DND-41 (cell line): ENCODE results near the gene RBMS3.

Source experiments
- ATAC-seq: fragments of 200-7000 bp; cut with Tn5 transposase; 3 replicates; pipeline ENCODE4 v1.9.1; 2021; ENCODE audit warnings: low read depth; ENCODE audit not compliant: insufficient read depth
- DNase-seq: peaks from one replicate; pipeline ENCODE4 v3.0.0-alpha.2; 2020
- H2AFZ ChIP-seq: 2 replicates; pipeline ENCODE4 v1.6.0; 2012; ENCODE audit warnings: low read depth, low read length
- H3K27ac ChIP-seq: 2 replicates; pipeline ENCODE4 v1.5.1; 2012; ENCODE audit warnings: low read length, inconsistent platforms
- H3K27me3 ChIP-seq: fragments of 200-600 bp; sonication (generic); 2 replicates; pipeline ENCODE4 v1.6.0; 2012; ENCODE audit warnings: low read length, mild to moderate bottlenecking, inconsistent platforms; ENCODE audit not compliant: insufficient read depth, poor library complexity
- H3K36me3 ChIP-seq: 2 replicates; pipeline ENCODE4 v1.5.1; 2012; ENCODE audit warnings: low read length, inconsistent platforms; ENCODE audit not compliant: insufficient read depth
- H3K4me1 ChIP-seq: 2 replicates; pipeline ENCODE4 v1.5.1; 2012; ENCODE audit warnings: mild to moderate bottlenecking, low read length; ENCODE audit not compliant: insufficient read depth
- H3K4me2 ChIP-seq: 2 replicates; pipeline ENCODE4 v1.6.0; 2012; ENCODE audit warnings: mild to moderate bottlenecking, moderate library complexity, low read length, inconsistent platforms; ENCODE audit not compliant: insufficient read depth
- H3K4me3 ChIP-seq, 2 experiments: fragments of 200-600 bp in 1 of 2; shearing (Covaris generic) in 1 of 2; 2 replicates each; pipeline ENCODE4 v1.5.1; 2012 to 2016; ENCODE audit warnings: inconsistent platforms in 2 of 2, low read length in 2 of 2, mild to moderate bottlenecking in 2 of 2, low read depth in 1 of 2, moderate library complexity in 1 of 2
- H3K79me2 ChIP-seq: 2 replicates; pipeline ENCODE4 v1.6.0; 2012; ENCODE audit warnings: low read length, inconsistent platforms; ENCODE audit not compliant: insufficient read depth
- H3K9ac ChIP-seq: 2 replicates; pipeline ENCODE4 v1.6.0; 2012; ENCODE audit warnings: low read depth, mild to moderate bottlenecking, inconsistent platforms, low read length, moderate library complexity
- H3K9me3 ChIP-seq: 2 replicates; pipeline ENCODE4 v1.5.1; 2012; ENCODE audit warnings: low read length, moderate library complexity, mild to moderate bottlenecking, inconsistent platforms; ENCODE audit not compliant: insufficient read depth, severe bottlenecking
- H4K20me1 ChIP-seq: 2 replicates; pipeline ENCODE4 v1.6.0; 2012; ENCODE audit warnings: low read length; ENCODE audit not compliant: insufficient read depth
- CTCF ChIP-seq: IDR thresholded peaks from 2 replicates; pipeline ENCODE4 v1.5.1; 2012; ENCODE audit warnings: borderline replicate concordance, low read length, moderate library complexity, mild to moderate bottlenecking; ENCODE audit not compliant: poor library complexity, severe bottlenecking; ENCODE audit errors: extremely low read depth
- EZH2 ChIP-seq: IDR thresholded peaks from 3 replicates; pipeline ENCODE4 v1.6.1; 2012; ENCODE audit warnings: borderline replicate concordance, low read depth, mild to moderate bottlenecking, moderate library complexity, low read length, inconsistent platforms; ENCODE audit not compliant: severe bottlenecking

The RBMS3 gene

GRCh38 chr3:29854821-29855220 lies 574.0 kb downstream of the RBMS3 start:
- no peak overlapping the region for H2AFZ ChIP-seq

GRCh38 chr3:29859726-29860270 lies 578.9 kb downstream of the RBMS3 start:
- ATAC-seq (no peak), DNase-seq (no peak)
- no peaks in the 10 kb centered on the region for H3K9me3 ChIP-seq
- no peaks in the 10 kb centered on the region for H3K4me1 ChIP-seq
- no peaks in the 10 kb centered on the region for H3K27me3 ChIP-seq
- H3K36me3 ChIP-seq: no peaks in the 10 kb centered on the region
- no peak overlapping the region for H2AFZ ChIP-seq
- H3K4me3 ChIP-seq: no peak overlapping the region
- no peak overlapping the region for H3K9ac ChIP-seq
- H3K27ac ChIP-seq: no peak overlapping the region
- no peaks in the 10 kb centered on the region for H3K79me2 ChIP-seq
- TF ChIP-seq CTCF (no peak), EZH2 (no peak)
- H4K20me1 ChIP-seq: no peaks in the 10 kb centered on the region
- no peak overlapping the region for H3K4me2 ChIP-seq

More at GRCh38 chr3:29854821-29855220, 574.0 kb downstream of the RBMS3 start:
- H3K4me1 ChIP-seq: no peaks in the 10 kb centered on the region
- H4K20me1 ChIP-seq: no peaks in the 10 kb centered on the region
- DNase-seq: no peak
- no peak overlapping the region for H3K4me3 ChIP-seq
- no peak overlapping the region for H3K4me2 ChIP-seq
- TF ChIP-seq CTCF: no peak
- H3K9ac ChIP-seq: no peak overlapping the region
- no peak for ATAC-seq
- H3K9me3 ChIP-seq: no peaks in the 10 kb centered on the region
- no peak overlapping the region for H3K27ac ChIP-seq
- H3K27me3 ChIP-seq: no peaks in the 10 kb centered on the region
- H3K79me2 ChIP-seq: no peaks in the 10 kb centered on the region
- no peaks in the 10 kb centered on the region for H3K36me3 ChIP-seq

GRCh38 chr3:29864809-29865208 lies 583.9 kb downstream of the RBMS3 start:
- Histone ChIP-seq H3K9me3 (no peaks in the 10 kb centered on the region), H4K20me1 (no peaks in the 10 kb centered on the region), H2AFZ (no peak overlapping the region), H3K79me2 (no peaks in the 10 kb centered on the region), H3K4me2 (no peak overlapping the region), H3K4me1 (no peaks in the 10 kb centered on the region), H3K9ac (no peak overlapping the region), H3K4me3 (no peak overlapping the region), H3K36me3 (no peaks in the 10 kb centered on the region), H3K27me3 (no peaks in the 10 kb centered on the region), H3K27ac (no peak overlapping the region)
- DNase-seq (no peak), ATAC-seq (no peak)
- TF ChIP-seq EZH2 (no peak), CTCF (no peak)
